ENCODE measurements around the gene RSPH1.

RSPH1 gene

DNA sequence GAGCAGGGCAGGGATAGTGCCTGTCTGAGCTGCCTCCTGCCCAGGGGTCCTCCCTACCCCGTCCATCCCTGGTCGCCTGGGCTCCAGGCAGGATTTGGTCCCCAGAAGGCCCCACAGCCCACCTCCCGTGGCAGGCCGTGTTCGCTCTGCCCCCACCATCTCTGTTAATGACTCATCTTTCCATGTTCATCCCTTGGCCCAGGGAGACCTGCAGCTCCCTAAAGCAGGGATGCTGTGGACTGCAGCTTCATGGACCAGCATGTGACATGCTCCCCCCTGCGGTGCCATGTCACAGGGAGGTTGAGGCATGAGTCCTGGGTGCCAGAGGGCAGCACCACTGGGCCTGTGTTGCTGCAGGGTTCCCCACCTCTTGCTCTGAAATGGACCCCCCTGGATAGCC lies 65.5 kb downstream of the RSPH1 start:
- no peak for DNase-seq (ENCODE audit: low read depth, low spot score)

DNA sequence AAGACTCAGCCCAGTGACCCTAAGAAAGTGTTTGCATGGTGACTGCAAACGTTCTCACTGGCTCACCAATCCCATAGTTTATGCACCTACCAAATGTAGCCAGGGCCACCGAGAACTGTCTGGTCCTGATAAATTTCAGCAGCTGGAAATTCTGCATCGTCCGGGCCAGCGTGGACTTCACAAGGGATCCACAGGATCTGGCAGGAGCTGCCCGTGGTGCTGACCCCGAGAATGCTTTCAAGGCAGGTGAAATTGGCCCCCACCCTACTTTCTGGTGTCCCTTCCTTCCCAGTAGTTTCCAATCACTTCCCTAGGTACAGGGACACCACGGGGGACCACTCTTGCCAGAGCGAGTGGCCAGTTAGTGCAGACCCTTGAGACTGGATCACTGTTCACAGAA lies 66.2 kb downstream of the RSPH1 start:
- no peak for DNase-seq (ENCODE audit: low read depth, low spot score)

DNA sequence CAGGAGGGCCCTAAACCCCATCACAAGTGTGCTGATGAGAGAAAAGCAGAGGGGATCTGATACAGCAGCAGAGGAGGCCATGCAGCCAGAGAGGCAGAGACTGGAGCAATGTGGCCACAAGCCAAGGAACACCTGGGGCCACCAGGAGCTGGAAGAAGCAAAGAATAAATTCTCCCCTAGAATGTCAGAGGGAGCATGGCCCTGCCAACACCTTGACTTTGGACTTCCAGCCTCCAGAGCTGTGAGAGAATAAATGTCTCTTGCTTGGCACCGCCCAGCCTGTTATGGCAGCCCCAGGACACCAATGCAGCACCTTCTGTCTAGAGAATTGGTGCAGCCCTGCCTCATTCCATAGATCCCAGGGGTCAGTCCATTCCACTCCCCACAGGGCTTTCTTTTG lies 67.0 kb downstream of the RSPH1 start:
- no peak for DNase-seq (ENCODE audit: low read depth, low spot score)

GRCh38 chr21:42427809-42428419 lies 68.1 kb downstream of the RSPH1 start:
- no peak for DNase-seq (ENCODE audit: low read depth, low spot score)

GRCh38 chr21:42426876-42427480 lies 69.0 kb downstream of the RSPH1 start:
- DNase-seq (ENCODE audit: low read depth, low spot score) = no peak

DNA sequence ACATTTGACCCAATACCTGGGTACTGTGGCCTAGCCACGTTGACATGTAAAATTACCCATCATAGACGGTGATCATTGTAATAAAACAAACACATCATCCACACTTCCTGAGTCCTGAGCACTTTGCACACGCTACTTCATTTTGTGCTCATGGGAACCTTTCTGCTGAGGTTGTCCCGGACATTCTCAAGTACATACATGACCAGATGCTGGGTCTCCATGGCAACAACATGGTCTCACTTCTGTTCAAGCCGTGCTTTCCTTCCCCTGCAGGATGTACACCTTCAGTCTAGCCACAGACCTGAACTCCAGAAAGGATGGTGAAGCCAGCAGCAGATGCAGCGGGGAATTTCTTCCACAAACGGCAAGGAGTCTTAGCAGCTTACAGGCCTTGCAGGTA lies 69.6 kb downstream of the RSPH1 start:
- no peak for DNase-seq (ENCODE audit: low read depth, low spot score)

- no peak for DNase-seq (ENCODE audit: low read depth, low spot score)
Observed at GRCh38 chr21:42425591-42425990, 70.4 kb downstream of the RSPH1 start.

GRCh38 chr21:42424914-42425541 lies 71.0 kb downstream of the RSPH1 start:
- no peak for DNase-seq (ENCODE audit: low read depth, low spot score)

GRCh38 chr21:42423685-42424084 lies 72.3 kb downstream of the RSPH1 start:
- no peak for DNase-seq (ENCODE audit: low read depth, low spot score)

GRCh38 chr21:42423197-42423675 lies 72.8 kb downstream of the RSPH1 start:
- DNase-seq (ENCODE audit: low read depth, low spot score) = no peak
